22Rv1 (cell line): ENCODE measurements around the gene WNT9A.

ENCODE experiments used
- CTCF ChIP-seq: fragments of 450-650 bp; IDR thresholded peaks from 2 replicates; pipeline ENCODE4 v1.5.1; 2017; ENCODE audit warnings: mild to moderate bottlenecking
- ZFX ChIP-seq: fragments of 450-650 bp; IDR thresholded peaks from 2 replicates; pipeline ENCODE4 v1.6.1; 2017; ENCODE audit warnings: antibody characterized with exemption, borderline replicate concordance

- TF ChIP-seq CTCF (no peak), ZFX (no peak)
These were observed 77.4 kb downstream of the WNT9A start for GRCh38 chr1:227870366-227870765.
